ENCODE data around the gene CLDN6.

CLDN6 gene

GRCh38 chr16:3017794-3018506 lies at the start of gene CLDN6:
TSS of gene CLDN6 (minus strand) at chr16:3018183. CDS start at chr16:3016021, 2,162 bp downstream.
- peak; percentile 30; the same call in 1 of the 2 replicates for TF ChIP-seq CTCF (IDR thresholded peaks at IDR 0.05; ENCODE audit: borderline replicate concordance, insufficient read depth, low read depth, low read length)
- no peak within 1 kb of the TSS for H3K4me3 ChIP-seq (ENCODE audit: low read depth, low read length)

DNA sequence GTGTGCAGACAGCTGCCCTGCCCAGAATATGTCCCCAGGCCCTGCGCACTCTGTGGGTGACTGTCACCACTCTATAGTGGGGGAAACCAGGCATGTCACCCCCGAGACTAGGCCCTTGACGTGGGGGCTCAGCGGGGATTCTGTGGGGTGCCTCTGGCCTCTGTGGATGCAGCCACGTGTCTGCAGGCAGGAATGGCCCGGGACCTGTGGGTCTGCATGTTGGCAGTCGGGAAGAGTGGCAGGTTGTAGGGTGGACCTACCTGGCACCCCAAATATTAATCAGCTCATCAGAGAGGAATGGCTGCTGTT lies 48.4 kb upstream of the CLDN6 start:
- TF ChIP-seq CTCF (IDR thresholded peaks at IDR 0.05; ENCODE audit: borderline replicate concordance, insufficient read depth, low read depth, low read length) = no peak
- H3K4me3 ChIP-seq (ENCODE audit: low read depth, low read length) = peak overlapping the region; percentile 53

- H3K4me3 ChIP-seq (ENCODE audit: low read depth, low read length) = peak overlapping the region; percentile 53
- TF ChIP-seq CTCF (IDR thresholded peaks at IDR 0.05; ENCODE audit: borderline replicate concordance, insufficient read depth, low read depth, low read length) = no peak
These were observed 47.9 kb upstream of the CLDN6 start for GRCh38 chr16:3065742-3066439.

- no peak for TF ChIP-seq CTCF (IDR thresholded peaks at IDR 0.05; ENCODE audit: borderline replicate concordance, insufficient read depth, low read depth, low read length)
- H3K4me3 ChIP-seq (ENCODE audit: low read depth, low read length) = peak within 1 kb of the TSS; percentile 53
These were observed 47.2 kb upstream of the CLDN6 start, which contains the start of gene IL32 for GRCh38 chr16:3065069-3065741. TSS of gene IL32 (plus strand) at chr16:3065640. CDS start at chr16:3065812, 172 bp downstream.

- no peak for TF ChIP-seq CTCF (IDR thresholded peaks at IDR 0.05; ENCODE audit: borderline replicate concordance, insufficient read depth, low read depth, low read length)
- no peak overlapping the region for H3K4me3 ChIP-seq (ENCODE audit: low read depth, low read length)
These were observed 45.8 kb upstream of the CLDN6 start for GRCh38 chr16:3063625-3064386.

DNA sequence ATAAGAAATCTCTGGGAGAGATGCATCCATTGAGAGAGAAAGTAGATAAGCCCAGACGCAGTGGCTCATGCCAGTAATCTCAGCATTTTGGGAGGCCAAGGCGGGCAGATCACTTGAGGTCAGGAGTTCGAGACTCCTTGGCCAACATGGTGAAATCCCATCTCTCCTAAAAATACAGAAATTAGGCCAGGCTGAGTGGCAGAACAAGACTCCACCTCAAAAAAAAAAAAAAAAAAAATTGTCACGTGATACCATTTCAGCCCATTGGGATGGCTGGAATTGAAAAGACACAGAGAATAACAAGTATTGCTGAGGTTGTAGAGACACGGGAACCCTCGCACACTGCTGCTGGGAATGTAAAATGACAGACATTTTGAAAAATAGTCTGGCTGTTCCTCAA lies 44.6 kb upstream of the CLDN6 start:
- H3K4me3 ChIP-seq (ENCODE audit: low read depth, low read length) = no peak overlapping the region
- no peak for TF ChIP-seq CTCF (IDR thresholded peaks at IDR 0.05; ENCODE audit: borderline replicate concordance, insufficient read depth, low read depth, low read length)
